Adrenal gland (tissue), 12 donors: ENCODE data around the gene KIAA1549. TPM values are rescaled to one million over a fixed set of nuclear protein-coding genes. Genes with fewer than 3 reads are reported as not detected.

Source experiments
- DNase-seq, 7 donors: peaks; one replicate each; pipeline ENCODE4 v3.0.0-alpha.2; 2019 to 2020
- H3K27ac ChIP-seq, 5 donors: fragments of 200-600 bp; sonication (generic) in 4 of 5; 1 replicate in 3 of 5; 2 replicates in 2 of 5; pipeline versions ENCODE4 v1.5.1 to v1.8.0; 2016 to 2020; ENCODE audit warnings: mild to moderate bottlenecking in 1 of 5
- H3K27me3 ChIP-seq: fragments of 200-600 bp; 2 replicates; pipeline ENCODE4 v1.8.0; 2021
- H3K36me3 ChIP-seq, 2 donors: fragments of 200-600 bp; replicated peaks in 1 of 2; 1 replicate in 1 of 2; 2 replicates in 1 of 2; pipeline versions ENCODE4 v1.5.1 to v1.8.0; 2018 to 2022
- H3K4me1 ChIP-seq, 2 donors: fragments of 200-600 bp; replicated peaks in 1 of 2; 1 replicate in 1 of 2; 2 replicates in 1 of 2; pipeline versions ENCODE4 v1.5.1 to v1.8.0; 2018 to 2021
- H3K4me3 ChIP-seq, 4 donors: fragments of 200-600 bp; sonication (generic) in 3 of 4; one replicate each; pipeline ENCODE4 v1.5.1; 2016 to 2018
- H3K9me3 ChIP-seq, 3 donors: fragments of 200-600 bp; sonication (generic) in 1 of 3; replicated peaks in 1 of 3; 1 replicate in 2 of 3; 2 replicates in 1 of 3; pipeline versions ENCODE4 v1.5.1 to v1.8.0; 2016 to 2021
- CTCF ChIP-seq, 6 experiments: fragments of 450-650 bp in 4 of 6; fragments of 200-600 bp in 2 of 6; sonication (generic) in 1 of 6; IDR thresholded peaks; 1 replicate in 5 of 6; 2 replicates in 1 of 6; pipeline versions ENCODE4 v1.5.1 to v1.8.0; 2016 to 2021; ENCODE audit warnings: antibody characterized with exemption in 6 of 6, mild to moderate bottlenecking in 2 of 6, moderate library complexity in 1 of 6
- POLR2A ChIP-seq, 2 donors: fragments of 450-650 bp; IDR thresholded peaks; one replicate each; pipeline ENCODE4 v1.6.1; 2017; ENCODE audit warnings: antibody characterized with exemption in 2 of 2, mild to moderate bottlenecking in 2 of 2, moderate library complexity in 1 of 2
- WGBS, 4 donors: extraction: QIAGEN DNeasy Blood & Tissue Kit in 2 of 4; methylation state at CpG; one replicate each; pipeline versions ENCODE4 v1.1.5 to v1.1.7; 2013 to 2017; 5-methylcytosine and 5-hydroxymethylcytosine counted together
- intact Hi-C, 2 donors: fragments of 100-400 bp; cut with DNase I; formaldehyde crosslinking; loops; one replicate each; pipeline versions ENCODE4 v1.14.1 to v1.15.0; 2022 to 2023
- polyA plus RNA-seq, 3 donors: library from polyadenylated mRNA; stranded (reverse); fragments of 200-250 nt in 2 of 3; fragments of 350-450 nt in 1 of 3; fragmentation: Illumina TruSeq in 1 of 3; extraction: RNeasy Lipid Tissue Mini Kit (QIAGEN cat#74804) in 1 of 3; gene quantifications; one replicate each; pipeline ENCODE4 v1.2.3, GENCODE V29; 2013 to 2014
- total RNA-seq, 9 donors: library from RNA; depleted of rRNA in 4 of 9; stranded (reverse); fragments of >200 nt in 4 of 9; fragments of 120-200 nt in 1 of 9; fragmentation: NEBNext Ultra II Directional in 1 of 9; extraction: Animal tissue kit (Norgen Biotek cat#: 25700) in 1 of 9; gene quantifications; one replicate each; pipeline versions ENCODE4 v1.1.0 to v1.2.4, GENCODE V29; 2013 to 2023
- donor health status: healthy with polysubstance abuse.
- donor health status: Bipolar disorder and iron deficiency.
- donor health status: DM: yes; HTN: yes; CAD: no.
- donor health status: DM: no; HTN: no; CAD: no.
- donor health status: DM: no; HTN: no; CAD: no.
- donor health status: DM: yes; HTN: yes; CAD: no.

Gene KIAA1549
- total and polyA plus RNA-seq, 12 donors = 1.3 to 7.6 (median 3.7) TPM

- Histone ChIP-seq H3K4me1 (no peaks in the 10 kb centered on the region), H3K9me3 (no peaks in the 10 kb centered on the region), H3K4me3 (no peak overlapping the region), H3K27me3 (no peaks in the 10 kb centered on the region), H3K36me3 (no peaks in the 10 kb centered on the region), H3K27ac (no peak overlapping the region)
- TF ChIP-seq CTCF (IDR thresholded peaks at IDR 0.05) (no peak), POLR2A (IDR thresholded peaks at IDR 0.05) (no peak)
- no peak for DNase-seq
- WGBS, 4 donors = 92 to 96% (median 94%) methylated on average over 16 to 18 of the region's 18 CpGs
- intact Hi-C loops = no loop called here
These were observed 178.5 kb downstream of the KIAA1549 start for GRCh38 chr7:138802706-138803105.

GRCh38 chr7:138801256-138801655 is 179.9 kb downstream of the KIAA1549 start:
- TF ChIP-seq CTCF (IDR thresholded peaks at IDR 0.05) = no peak
- TF ChIP-seq POLR2A (IDR thresholded peaks at IDR 0.05) = no peak
- Histone ChIP-seq H3K36me3 (no peaks in the 10 kb centered on the region), H3K27ac (no peak overlapping the region), H3K4me3 (no peak overlapping the region), H3K27me3 (no peaks in the 10 kb centered on the region), H3K9me3 (no peaks in the 10 kb centered on the region), H3K4me1 (no peaks in the 10 kb centered on the region)
- DNase-seq = no peak
- intact Hi-C loops = no loop called here
- WGBS, 4 donors = 93 to 100% (median 94%) methylated on average over 3 of the region's 3 CpGs

- Histone ChIP-seq H3K9me3 (no peaks in the 10 kb centered on the region), H3K27ac (no peak overlapping the region), H3K27me3 (no peaks in the 10 kb centered on the region), H3K4me1 (no peaks in the 10 kb centered on the region), H3K36me3 (no peaks in the 10 kb centered on the region), H3K4me3 (no peak overlapping the region)
- 58 to 72% (median 67%) methylated on average over 7 of the region's 7 CpGs for WGBS, 4 donors
- TF ChIP-seq CTCF (IDR thresholded peaks at IDR 0.05) (no peak), POLR2A (IDR thresholded peaks at IDR 0.05) (no peak)
- DNase-seq = no peak
- intact Hi-C loops = no loop called here
These were observed 181.7 kb downstream of the KIAA1549 start for GRCh38 chr7:138799336-138800000.

DNA sequence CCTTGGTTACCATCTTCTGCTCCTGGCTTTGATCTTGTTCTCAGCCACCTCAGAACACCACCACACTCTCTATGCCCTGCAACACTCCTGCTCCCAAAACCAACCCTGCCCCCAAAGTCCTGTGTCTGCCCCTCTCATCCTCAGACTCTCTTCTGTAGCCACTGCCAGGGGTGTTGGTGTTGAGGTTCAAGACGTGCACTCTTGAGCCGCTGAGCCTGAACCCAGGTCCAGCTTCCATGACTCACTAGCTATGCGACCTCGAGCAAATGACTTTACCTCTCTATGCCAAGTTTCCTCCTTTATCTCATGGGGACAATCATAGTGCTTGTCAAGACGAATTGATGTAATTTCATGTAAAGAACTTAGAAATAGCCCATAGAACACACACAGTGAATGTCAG is 182.4 kb downstream of the KIAA1549 start:
- Histone ChIP-seq H3K4me1 (no peaks in the 10 kb centered on the region), H3K36me3 (no peaks in the 10 kb centered on the region), H3K27me3 (no peaks in the 10 kb centered on the region), H3K9me3 (no peaks in the 10 kb centered on the region), H3K4me3 (no peak overlapping the region), H3K27ac (no peak overlapping the region)
- no peak for TF ChIP-seq POLR2A (IDR thresholded peaks at IDR 0.05)
- TF ChIP-seq CTCF (IDR thresholded peaks at IDR 0.05) = no peak
- intact Hi-C loops = no loop called here
- WGBS, 4 donors = 34 to 45% (median 38%) methylated on average over 5 of the region's 5 CpGs
- DNase-seq = peak in 5 of 7 donors; percentile 16 to 34 (median 22)
